ENCODE results near the gene DAD1.

Gene DAD1

DNA sequence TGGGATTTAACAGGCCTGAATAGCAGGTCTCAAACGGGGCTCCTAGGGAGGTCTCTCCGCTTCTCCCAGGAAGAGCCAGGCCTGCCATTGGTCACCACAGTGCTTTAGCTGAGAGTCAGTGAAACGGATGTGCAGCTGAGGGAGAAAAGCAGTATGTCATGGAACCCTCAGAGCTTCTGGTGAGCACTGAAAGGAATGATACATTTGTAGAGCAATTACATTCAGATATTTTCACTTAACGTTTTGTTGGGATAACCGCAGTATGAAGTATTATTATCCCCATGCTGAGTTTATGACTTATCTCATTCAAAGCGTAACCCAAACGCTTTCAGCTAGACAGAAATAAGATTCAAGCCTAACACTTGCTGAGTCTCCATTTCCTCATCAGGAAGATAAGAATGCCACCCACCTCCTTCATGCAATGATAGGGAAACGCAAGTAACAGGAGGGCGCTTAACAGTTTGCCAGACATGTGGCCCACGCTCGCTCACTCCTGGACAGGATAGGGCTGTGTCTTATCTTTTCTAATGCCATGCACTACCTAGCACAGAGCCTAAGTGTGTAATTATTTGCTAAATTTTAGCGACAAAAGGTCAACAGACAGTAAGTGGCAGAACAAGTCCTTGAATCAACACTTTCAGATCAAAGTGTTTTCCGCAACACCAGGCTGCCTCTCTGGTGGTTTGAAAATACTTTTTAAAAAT is 28.2 kb downstream of the DAD1 start:
- peaks cover 88% of the 10 kb centered on the region for H3K4me1 ChIP-seq (ENCODE audit: insufficient read depth, low read length, severe bottlenecking)
- peak overlapping the region; percentile 57 for H3K9ac ChIP-seq (ENCODE audit: low read length)
- H3K27ac ChIP-seq (ENCODE audit: low read depth, low read length, poor library complexity, severe bottlenecking) = peak overlapping the region; percentile 85
- H3K27me3 ChIP-seq (ENCODE audit: insufficient read depth, low read length) = no peaks in the 10 kb centered on the region
- no peak overlapping the region for H2AFZ ChIP-seq (ENCODE audit: low read length)
- H3K9me2 ChIP-seq (ENCODE audit: low read depth, low read length) = no peaks in the 10 kb centered on the region
- no peaks in the 10 kb centered on the region for H3K9me3 ChIP-seq (ENCODE audit: low read length)
- H3K4me3 ChIP-seq (ENCODE audit: low read depth, low read length, poor library complexity, severe bottlenecking) = no peak overlapping the region
- no peaks in the 10 kb centered on the region for H3K79me2 ChIP-seq (ENCODE audit: insufficient read depth, low read length)
- TF ChIP-seq, protein P1, sequence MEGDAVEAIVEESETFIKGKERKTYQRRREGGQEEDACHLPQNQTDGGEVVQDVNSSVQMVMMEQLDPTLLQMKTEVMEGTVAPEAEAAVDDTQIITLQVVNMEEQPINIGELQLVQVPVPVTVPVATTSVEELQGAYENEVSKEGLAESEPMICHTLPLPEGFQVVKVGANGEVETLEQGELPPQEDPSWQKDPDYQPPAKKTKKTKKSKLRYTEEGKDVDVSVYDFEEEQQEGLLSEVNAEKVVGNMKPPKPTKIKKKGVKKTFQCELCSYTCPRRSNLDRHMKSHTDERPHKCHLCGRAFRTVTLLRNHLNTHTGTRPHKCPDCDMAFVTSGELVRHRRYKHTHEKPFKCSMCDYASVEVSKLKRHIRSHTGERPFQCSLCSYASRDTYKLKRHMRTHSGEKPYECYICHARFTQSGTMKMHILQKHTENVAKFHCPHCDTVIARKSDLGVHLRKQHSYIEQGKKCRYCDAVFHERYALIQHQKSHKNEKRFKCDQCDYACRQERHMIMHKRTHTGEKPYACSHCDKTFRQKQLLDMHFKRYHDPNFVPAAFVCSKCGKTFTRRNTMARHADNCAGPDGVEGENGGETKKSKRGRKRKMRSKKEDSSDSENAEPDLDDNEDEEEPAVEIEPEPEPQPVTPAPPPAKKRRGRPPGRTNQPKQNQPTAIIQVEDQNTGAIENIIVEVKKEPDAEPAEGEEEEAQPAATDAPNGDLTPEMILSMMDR (IDR thresholded peaks at IDR 0.05; ENCODE audit: low read length) = no peak
- TF ChIP-seq EZH2 (IDR thresholded peaks at IDR 0.05; ENCODE audit: borderline replicate concordance, low read length) = no peak
- H3K36me3 ChIP-seq (ENCODE audit: insufficient read depth, low read length) = peaks cover 21% of the 10 kb centered on the region; the same call in 1 of the 2 replicates
- no peaks in the 10 kb centered on the region for H3F3A ChIP-seq (ENCODE audit: insufficient read depth, low read length)
- H3K4me2 ChIP-seq (ENCODE audit: low read length) = peak overlapping the region; percentile 42; the same call in 1 of the 2 replicates
- no peaks in the 10 kb centered on the region for H4K20me1 ChIP-seq (ENCODE audit: insufficient read depth, low read length)

DNA sequence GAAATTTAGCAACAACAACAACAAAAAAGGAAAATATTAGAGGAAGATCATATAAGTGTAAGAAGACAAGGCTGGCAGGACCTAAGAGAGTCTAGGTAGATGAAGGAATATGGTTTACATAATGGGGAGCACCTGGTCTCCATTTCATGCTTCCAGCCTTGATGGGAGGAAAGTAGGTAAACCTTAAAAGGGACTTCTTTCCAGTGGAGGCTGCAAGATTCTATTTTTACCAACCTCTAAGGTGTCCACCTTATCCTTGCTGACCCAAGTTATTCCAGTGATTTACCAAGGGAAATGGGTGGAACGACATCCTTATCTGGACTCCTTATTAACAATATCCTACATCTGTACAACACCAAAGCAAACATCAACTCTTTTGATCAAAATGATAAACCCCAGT is 30.0 kb downstream of the DAD1 start:
- Histone ChIP-seq H3K4me2 (ENCODE audit: low read length) (peak overlapping the region; percentile 69), H3K4me3 (ENCODE audit: low read depth, low read length, poor library complexity, severe bottlenecking) (no peak overlapping the region), H3K27me3 (ENCODE audit: insufficient read depth, low read length) (no peaks in the 10 kb centered on the region), H3K27ac (ENCODE audit: low read depth, low read length, poor library complexity, severe bottlenecking) (peak overlapping the region; percentile 99), H3K9me3 (ENCODE audit: low read length) (no peaks in the 10 kb centered on the region), H3K36me3 (ENCODE audit: insufficient read depth, low read length) (peaks cover 7% of the 10 kb centered on the region; the same call in 1 of the 2 replicates), H3K4me1 (ENCODE audit: insufficient read depth, low read length, severe bottlenecking) (peaks cover 83% of the 10 kb centered on the region), H3K9me2 (ENCODE audit: low read depth, low read length) (no peaks in the 10 kb centered on the region), H3F3A (ENCODE audit: insufficient read depth, low read length) (no peaks in the 10 kb centered on the region), H3K9ac (ENCODE audit: low read length) (peak overlapping the region; percentile 88), H2AFZ (ENCODE audit: low read length) (no peak overlapping the region), H4K20me1 (ENCODE audit: insufficient read depth, low read length) (no peaks in the 10 kb centered on the region), H3K79me2 (ENCODE audit: insufficient read depth, low read length) (no peaks in the 10 kb centered on the region)
- TF ChIP-seq, protein P1 (IDR thresholded peaks at IDR 0.05; ENCODE audit: low read length) = no peak
- no peak for TF ChIP-seq EZH2 (IDR thresholded peaks at IDR 0.05; ENCODE audit: borderline replicate concordance, low read length)

DNA sequence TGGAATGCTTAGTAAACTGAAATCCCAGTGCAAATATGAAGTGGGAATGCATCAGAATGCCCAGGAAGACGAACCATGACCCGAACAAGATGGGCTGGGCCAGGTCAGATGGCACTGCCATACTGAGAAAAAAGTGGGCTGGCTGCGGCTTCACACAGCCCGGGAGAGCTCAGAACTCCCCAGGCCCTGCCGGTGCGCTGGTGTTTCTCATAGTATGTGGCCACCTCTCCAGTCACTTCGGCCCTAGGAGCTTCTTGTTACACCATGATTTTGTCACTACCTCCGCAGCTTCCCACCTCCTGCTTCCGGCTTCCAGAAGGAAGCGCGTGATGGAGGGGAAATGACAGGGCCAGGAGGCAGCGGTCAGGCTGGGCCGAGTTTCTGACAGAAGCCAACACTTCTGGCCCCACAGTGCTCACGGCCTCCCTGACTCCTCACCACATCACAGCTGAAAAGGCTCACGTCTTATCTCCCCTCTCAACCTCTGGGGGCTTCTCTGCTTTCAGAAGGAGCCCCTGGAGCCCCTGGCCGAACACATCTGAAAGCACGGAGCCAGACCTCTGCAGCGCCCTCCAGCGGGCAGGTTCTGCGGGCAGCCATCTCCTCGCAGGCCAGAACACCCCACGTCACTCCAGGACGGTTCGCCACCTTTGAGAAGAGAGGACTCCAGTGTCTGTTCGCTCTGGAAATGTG is 30.7 kb downstream of the DAD1 start:
- Histone ChIP-seq H3K27me3 (ENCODE audit: insufficient read depth, low read length) (no peaks in the 10 kb centered on the region), H3K4me1 (ENCODE audit: insufficient read depth, low read length, severe bottlenecking) (peaks cover 81% of the 10 kb centered on the region), H4K20me1 (ENCODE audit: insufficient read depth, low read length) (no peaks in the 10 kb centered on the region), H3K4me2 (ENCODE audit: low read length) (peak overlapping the region; percentile 69), H3K9me2 (ENCODE audit: low read depth, low read length) (no peaks in the 10 kb centered on the region), H3K36me3 (ENCODE audit: insufficient read depth, low read length) (no peaks in the 10 kb centered on the region), H3K9me3 (ENCODE audit: low read length) (no peaks in the 10 kb centered on the region), H2AFZ (ENCODE audit: low read length) (no peak overlapping the region), H3K79me2 (ENCODE audit: insufficient read depth, low read length) (no peaks in the 10 kb centered on the region), H3K4me3 (ENCODE audit: low read depth, low read length, poor library complexity, severe bottlenecking) (peak overlapping the region; percentile 46), H3K27ac (ENCODE audit: low read depth, low read length, poor library complexity, severe bottlenecking) (peak overlapping the region; percentile 99), H3K9ac (ENCODE audit: low read length) (peak overlapping the region; percentile 88), H3F3A (ENCODE audit: insufficient read depth, low read length) (no peaks in the 10 kb centered on the region)
- TF ChIP-seq, protein P1 (IDR thresholded peaks at IDR 0.05; ENCODE audit: low read length) = peak; percentile 95
- no peak for TF ChIP-seq EZH2 (IDR thresholded peaks at IDR 0.05; ENCODE audit: borderline replicate concordance, low read length)

All from OCI-LY1 (cell line).